PFSK-1 (cell line): ENCODE results near the gene CMTM2.

Experiments used
- FOXP2 ChIP-seq: optimal IDR thresholded peaks from 2 replicates; pipeline ENCODE3; 2011; ENCODE audit warnings: borderline replicate concordance, control low read depth, inconsistent platforms; ENCODE audit not compliant: insufficient read depth; ENCODE audit errors: extremely low read length, extremely low read depth
- POLR2AphosphoS5 ChIP-seq: IDR thresholded peaks from 2 replicates; pipeline ENCODE4 v1.6.1; 2012; ENCODE audit warnings: low read depth, mild to moderate bottlenecking, control low read depth, low read length, moderate library complexity
- SIN3A ChIP-seq: IDR thresholded peaks from 2 replicates; pipeline ENCODE4 v1.6.1; 2012; ENCODE audit warnings: mild to moderate bottlenecking, low read length, moderate library complexity, borderline replicate concordance; ENCODE audit not compliant: insufficient read depth
- TAF1 ChIP-seq: IDR thresholded peaks from 2 replicates; pipeline ENCODE4 v1.6.1; 2012; ENCODE audit warnings: low read length, control low read depth, borderline replicate concordance; ENCODE audit not compliant: insufficient read depth
- TF ChIP-seq, protein P1 (sequence below), 2 experiments: IDR thresholded peaks; 2 replicates each; pipeline versions ENCODE4 v1.6.1 to v1.8.0; 2011 to 2012; ENCODE audit warnings: low read depth in 2 of 2, low read length in 2 of 2, control low read depth in 1 of 2, inconsistent platforms in 1 of 2, mild to moderate bottlenecking in 1 of 2, moderate library complexity in 1 of 2; ENCODE audit not compliant: insufficient read depth in 1 of 2

The CMTM2 gene

DNA sequence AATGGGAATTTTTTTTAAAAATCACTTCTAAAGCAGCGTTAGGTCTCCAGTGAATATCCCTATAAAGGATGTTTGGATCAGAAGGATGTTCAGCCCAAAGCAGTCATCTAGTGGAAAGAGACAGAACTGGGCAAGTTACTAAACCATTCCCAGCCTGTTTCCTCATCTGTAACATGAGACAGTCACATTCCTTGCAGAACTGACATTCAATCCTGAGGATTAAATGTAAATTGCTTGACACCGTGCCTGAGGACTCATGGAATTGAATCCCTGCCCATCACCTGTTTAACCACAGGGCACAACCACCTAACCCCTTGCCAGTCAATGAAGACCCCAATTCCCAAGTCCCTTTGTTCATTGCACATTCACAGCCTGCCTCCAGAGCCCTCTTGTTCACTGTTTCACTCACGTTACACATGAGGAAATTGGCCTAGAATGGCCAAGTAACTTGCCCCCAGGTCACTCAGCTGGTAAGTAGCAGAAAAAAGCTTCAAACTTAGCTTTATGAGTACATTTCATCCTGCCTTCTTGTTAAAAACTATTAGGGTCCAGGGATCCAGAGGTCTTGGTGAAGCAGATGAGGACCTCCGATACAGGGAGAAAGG lies 1.4 kb downstream of the CMTM2 start:
- TF ChIP-seq, protein P1, sequence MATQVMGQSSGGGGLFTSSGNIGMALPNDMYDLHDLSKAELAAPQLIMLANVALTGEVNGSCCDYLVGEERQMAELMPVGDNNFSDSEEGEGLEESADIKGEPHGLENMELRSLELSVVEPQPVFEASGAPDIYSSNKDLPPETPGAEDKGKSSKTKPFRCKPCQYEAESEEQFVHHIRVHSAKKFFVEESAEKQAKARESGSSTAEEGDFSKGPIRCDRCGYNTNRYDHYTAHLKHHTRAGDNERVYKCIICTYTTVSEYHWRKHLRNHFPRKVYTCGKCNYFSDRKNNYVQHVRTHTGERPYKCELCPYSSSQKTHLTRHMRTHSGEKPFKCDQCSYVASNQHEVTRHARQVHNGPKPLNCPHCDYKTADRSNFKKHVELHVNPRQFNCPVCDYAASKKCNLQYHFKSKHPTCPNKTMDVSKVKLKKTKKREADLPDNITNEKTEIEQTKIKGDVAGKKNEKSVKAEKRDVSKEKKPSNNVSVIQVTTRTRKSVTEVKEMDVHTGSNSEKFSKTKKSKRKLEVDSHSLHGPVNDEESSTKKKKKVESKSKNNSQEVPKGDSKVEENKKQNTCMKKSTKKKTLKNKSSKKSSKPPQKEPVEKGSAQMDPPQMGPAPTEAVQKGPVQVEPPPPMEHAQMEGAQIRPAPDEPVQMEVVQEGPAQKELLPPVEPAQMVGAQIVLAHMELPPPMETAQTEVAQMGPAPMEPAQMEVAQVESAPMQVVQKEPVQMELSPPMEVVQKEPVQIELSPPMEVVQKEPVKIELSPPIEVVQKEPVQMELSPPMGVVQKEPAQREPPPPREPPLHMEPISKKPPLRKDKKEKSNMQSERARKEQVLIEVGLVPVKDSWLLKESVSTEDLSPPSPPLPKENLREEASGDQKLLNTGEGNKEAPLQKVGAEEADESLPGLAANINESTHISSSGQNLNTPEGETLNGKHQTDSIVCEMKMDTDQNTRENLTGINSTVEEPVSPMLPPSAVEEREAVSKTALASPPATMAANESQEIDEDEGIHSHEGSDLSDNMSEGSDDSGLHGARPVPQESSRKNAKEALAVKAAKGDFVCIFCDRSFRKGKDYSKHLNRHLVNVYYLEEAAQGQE (IDR thresholded peaks at IDR 0.05; ENCODE audit: insufficient read depth in 1 of 2, low read depth in 2 of 2, low read length in 2 of 2): no peak
- TF ChIP-seq SIN3A (no peak), TAF1 (no peak), FOXP2 (no peak), POLR2AphosphoS5 (no peak)

DNA sequence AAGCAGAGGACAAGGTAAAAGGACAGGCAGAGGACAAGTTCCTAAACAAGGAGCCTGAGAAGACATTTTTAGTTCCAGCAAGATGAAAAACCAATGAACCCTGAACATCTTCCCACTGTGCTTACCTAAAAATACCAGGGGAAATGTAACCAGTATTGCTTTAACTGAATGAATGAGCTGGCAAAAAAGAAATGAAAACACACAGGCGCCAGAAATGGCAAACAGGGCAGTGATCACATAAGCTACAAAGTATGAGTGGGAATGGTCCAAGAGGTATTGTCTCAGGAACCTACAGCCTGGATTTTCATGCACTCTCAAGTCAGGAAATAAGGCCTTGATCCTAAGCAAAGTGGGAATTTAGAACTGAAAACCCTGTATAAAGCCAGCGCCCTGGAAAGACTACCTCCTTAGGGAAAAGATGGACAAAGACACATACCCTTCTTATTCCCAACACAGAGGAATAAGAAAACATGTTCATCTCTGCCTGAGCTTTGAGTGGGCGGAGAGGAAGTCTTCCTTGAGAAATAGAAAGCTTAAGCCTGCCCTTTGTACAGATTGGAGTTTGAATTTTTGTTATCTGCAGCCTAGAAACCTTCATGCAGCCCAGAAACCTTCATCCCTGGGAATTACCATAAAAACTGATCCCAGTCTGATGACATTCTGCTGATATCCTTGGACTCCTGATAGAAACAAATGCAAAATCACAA lies 2.1 kb downstream of the CMTM2 start:
- TF ChIP-seq POLR2AphosphoS5 (no peak), FOXP2 (no peak)

DNA sequence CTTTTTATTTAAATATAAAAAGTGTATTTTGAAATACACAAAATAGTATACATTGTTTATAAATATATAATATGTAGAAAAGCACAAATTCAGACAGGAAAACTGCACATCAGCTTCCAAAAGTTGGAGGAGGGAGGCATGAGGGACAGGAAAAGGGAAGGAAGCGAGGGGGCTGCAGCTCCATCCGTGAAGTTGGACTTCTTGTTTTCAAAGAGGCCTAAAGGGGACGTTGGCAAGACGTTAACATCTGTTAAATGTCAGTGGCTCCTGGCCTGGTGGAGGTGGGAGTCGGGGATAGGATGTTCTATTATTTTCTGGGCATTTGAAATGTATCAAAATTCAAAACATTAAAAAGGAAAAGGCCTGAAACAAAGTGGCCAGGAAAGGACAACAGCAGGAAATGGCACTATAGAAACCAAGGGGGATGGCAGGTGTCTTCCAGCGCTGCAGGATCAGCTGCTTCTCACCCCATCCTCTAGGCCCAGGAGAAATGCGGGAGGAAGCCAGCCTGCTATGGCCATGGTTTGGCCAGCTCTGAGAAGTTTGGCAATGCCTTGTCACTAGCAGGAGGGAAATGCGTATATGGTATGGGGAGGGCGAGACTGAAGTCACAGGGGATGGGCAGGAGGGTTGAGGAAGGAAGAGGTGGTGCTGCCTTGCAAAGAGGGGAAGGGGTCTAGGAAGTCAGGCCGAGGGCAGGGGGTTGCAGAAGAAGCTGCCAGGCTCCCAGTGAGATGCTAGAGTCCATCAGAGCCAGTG lies 6.4 kb downstream of the CMTM2 start:
- TF ChIP-seq SIN3A: no peak
- TF ChIP-seq FOXP2: no peak
- no peak for TF ChIP-seq TAF1
- no peak for TF ChIP-seq POLR2AphosphoS5
- TF ChIP-seq, protein P1 (IDR thresholded peaks at IDR 0.05; ENCODE audit: insufficient read depth in 1 of 2, low read depth in 2 of 2, low read length in 2 of 2): no peak

DNA sequence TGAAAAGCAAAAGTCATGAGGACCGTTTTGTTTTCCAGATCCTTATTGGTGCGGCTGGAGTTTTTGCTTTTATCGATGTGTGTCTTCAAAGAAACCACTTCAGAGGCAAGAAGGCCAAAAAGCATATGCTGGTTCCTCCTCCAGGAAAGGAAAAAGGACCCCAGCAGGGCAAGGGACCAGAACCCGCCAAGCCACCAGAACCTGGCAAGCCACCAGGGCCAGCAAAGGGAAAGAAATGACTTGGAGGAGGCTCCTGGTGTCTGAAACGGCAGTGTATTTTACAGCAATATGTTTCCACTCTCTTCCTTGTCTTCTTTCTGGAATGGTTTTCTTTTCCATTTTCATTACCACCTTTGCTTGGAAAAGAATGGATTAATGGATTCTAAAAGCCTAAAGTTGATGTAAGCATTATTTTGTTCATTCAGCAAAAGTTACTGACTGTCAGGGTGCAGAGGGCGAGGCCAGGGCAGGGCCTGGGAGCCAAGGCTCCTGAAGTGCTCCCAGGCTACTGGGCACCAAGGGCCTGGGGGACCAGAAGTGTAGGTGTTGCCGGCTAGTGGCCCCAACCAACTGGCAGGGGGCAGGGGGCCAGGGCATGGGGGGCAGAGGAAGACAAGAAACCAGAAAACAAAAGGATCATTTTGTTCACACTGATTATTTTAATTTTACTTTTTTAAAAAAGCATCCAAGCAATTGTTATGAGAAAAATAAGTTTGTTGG lies 8.8 kb downstream of the CMTM2 start:
- TF ChIP-seq FOXP2 (no peak), SIN3A (no peak), POLR2AphosphoS5 (no peak), TAF1 (no peak)
- TF ChIP-seq, protein P1 (IDR thresholded peaks at IDR 0.05; ENCODE audit: insufficient read depth in 1 of 2, low read depth in 2 of 2, low read length in 2 of 2): no peak
